HCT116 (cell line): ENCODE results near the gene KIF26B. TPM values are rescaled to one million over a fixed set of nuclear protein-coding genes. Genes with fewer than 3 reads are reported as not detected.

Source experiments
- ATAC-seq: fragments of 200-7000 bp; cut with Tn5 transposase; 2 replicates; pipeline ENCODE4 v1.9.1; 2020; ENCODE audit warnings: mild to moderate bottlenecking, moderate library complexity
- BruUV-seq: library from RNA; stranded (reverse); fragments of 400-500 nt; replicated peaks from 2 replicates; lab custom pipeline; 2021; lab: Mats Ljungman, UMichigan
- CTCF ChIA-PET: fragments of 300-600 bp; sonication (Branson Sonifier 250); formaldehyde crosslinking; loops from one replicate; lab custom pipeline; 2021; ENCODE audit warnings: antibody characterized with exemption; lab: Charles Lee
- POLR2A ChIA-PET: fragments of 300-600, 350-600 bp; sonication (Branson Sonifier 250); formaldehyde crosslinking; loops from one replicate; lab custom pipeline; 2021; ENCODE audit warnings: antibody characterized with exemption; lab: Charles Lee
- RAD21 ChIA-PET, 2 experiments: fragments of 300-600 bp; sonication (Branson Sonifier 250); formaldehyde crosslinking; loops; one replicate each; lab custom pipeline; 2023; ENCODE audit warnings: low total read pairs in 2 of 2; ENCODE audit not compliant: uncharacterized antibody in 2 of 2, unreplicated experiment in 2 of 2, low non-redundant PET in 1 of 2; lab: Charles Lee
- DNase-seq: peaks from one replicate; pipeline ENCODE4 v3.0.0-alpha.2; 2010; ENCODE audit warnings: low read depth, low spot score
- H2AFZ ChIP-seq: fragments of 200-600 bp; shearing (Covaris generic), sonication (generic); 2 replicates; pipeline ENCODE4 v1.6.1; 2017; ENCODE audit warnings: low read depth, mixed run types, mixed read lengths, antibody characterized with exemption, low read length; ENCODE audit not compliant: poor library complexity, severe bottlenecking
- H3K27ac ChIP-seq: 2 replicates; pipeline ENCODE4 v1.5.1; 2012; ENCODE audit warnings: low read depth, low read length
- H3K27me3 ChIP-seq: fragments of 200-600 bp; sonication (generic); 2 replicates; pipeline ENCODE4 v1.6.1; 2016; ENCODE audit warnings: mixed run types, low read length, mixed read lengths; ENCODE audit not compliant: insufficient read depth
- H3K36me3 ChIP-seq, 2 experiments: fragments of 200-500 bp in 1 of 2; fragments of 200-600 bp in 1 of 2; sonication (Bioruptor generic) in 1 of 2; sonication (generic) in 1 of 2; 2 replicates each; pipeline versions ENCODE4 v1.5.1 to v1.6.1; 2014 to 2016; ENCODE audit warnings: low read length in 2 of 2, inconsistent platforms in 1 of 2, mixed read lengths in 1 of 2, mixed run types in 1 of 2; ENCODE audit not compliant: insufficient read depth in 2 of 2, control insufficient read depth in 1 of 2
- H3K4me1 ChIP-seq, 2 experiments: fragments of 200-600 bp in 1 of 2; sonication (generic) in 1 of 2; 2 replicates each; pipeline versions ENCODE4 v1.5.1 to v1.6.1; 2012 to 2017; ENCODE audit warnings: low read length in 2 of 2, inconsistent platforms in 1 of 2, mild to moderate bottlenecking in 1 of 2, mixed read lengths in 1 of 2, mixed run types in 1 of 2, moderate library complexity in 1 of 2; ENCODE audit not compliant: insufficient read depth in 2 of 2, control insufficient read depth in 1 of 2
- H3K4me2 ChIP-seq: fragments of 200-600 bp; sonication (generic); 2 replicates; pipeline ENCODE4 v1.6.1; 2017; ENCODE audit warnings: mixed run types, low read length, mixed read lengths
- H3K4me3 ChIP-seq, 2 experiments: fragments of 200-600 bp in 1 of 2; sonication (generic) in 1 of 2; replicated peaks in 1 of 2; 2 replicates each; pipeline ENCODE4 v1.5.1; 2011 to 2016; ENCODE audit warnings: low read length in 2 of 2, control low read depth in 1 of 2, low read depth in 1 of 2, mild to moderate bottlenecking in 1 of 2, mixed read lengths in 1 of 2, mixed run types in 1 of 2
- H3K79me2 ChIP-seq: fragments of 200-600 bp; sonication (generic); 2 replicates; pipeline ENCODE4 v1.6.1; 2017; ENCODE audit warnings: mild to moderate bottlenecking, mixed run types, low read length, moderate library complexity, mixed read lengths; ENCODE audit not compliant: insufficient read depth
- H3K9ac ChIP-seq: fragments of 200-600 bp; sonication (generic); 2 replicates; pipeline ENCODE4 v1.6.1; 2016; ENCODE audit warnings: low read length, mixed read lengths
- H3K9me2 ChIP-seq: fragments of 200-600 bp; sonication (generic), shearing (Covaris generic); 2 replicates; pipeline ENCODE4 v1.6.1; 2017; ENCODE audit warnings: mixed run types, mild to moderate bottlenecking, moderate library complexity; ENCODE audit not compliant: insufficient read depth
- H3K9me3 ChIP-seq, 2 experiments: fragments of 200-500 bp in 1 of 2; fragments of 200-600 bp in 1 of 2; sonication (Bioruptor generic) in 1 of 2; sonication (generic) in 1 of 2; 2 replicates each; pipeline ENCODE4 v1.6.1; 2014 to 2017; ENCODE audit warnings: low read length in 2 of 2, mixed read lengths in 2 of 2, inconsistent platforms in 1 of 2, low read depth in 1 of 2, mild to moderate bottlenecking in 1 of 2, mixed run types in 1 of 2, moderate library complexity in 1 of 2; ENCODE audit not compliant: control insufficient read depth in 1 of 2, insufficient read depth in 1 of 2
- H4K20me1 ChIP-seq: fragments of 200-600 bp; sonication (generic), shearing (Covaris generic); 2 replicates; pipeline ENCODE4 v1.6.1; 2017; ENCODE audit warnings: mixed run types, mild to moderate bottlenecking, moderate library complexity; ENCODE audit not compliant: insufficient read depth
- CBX3 ChIP-seq: IDR thresholded peaks from 2 replicates; pipeline ENCODE4 v1.6.1; 2012; ENCODE audit warnings: low read depth
- CEBPB ChIP-seq: IDR thresholded peaks from 2 replicates; pipeline ENCODE4 v1.6.1; 2012; ENCODE audit warnings: low read depth
- EZH2 ChIP-seq: fragments of 200-600 bp; sonication (generic); IDR thresholded peaks from 2 replicates; pipeline ENCODE4 v1.6.1; 2017; ENCODE audit warnings: antibody characterized with exemption, mixed run types
- JUND ChIP-seq: IDR thresholded peaks from 2 replicates; pipeline ENCODE4 v1.6.1; 2012
- POLR2AphosphoS5 ChIP-seq: IDR thresholded peaks from 2 replicates; pipeline ENCODE4 v1.6.1; 2011; ENCODE audit warnings: mild to moderate bottlenecking, low read depth, low read length, moderate library complexity
- SIN3A ChIP-seq: IDR thresholded peaks from 2 replicates; pipeline ENCODE4 v1.6.1; 2012; ENCODE audit warnings: low read depth
- SRF ChIP-seq: IDR thresholded peaks from 2 replicates; pipeline ENCODE4 v1.6.1; 2012; ENCODE audit warnings: low read depth
- ZFX ChIP-seq: fragments of 450-650 bp; IDR thresholded peaks from 2 replicates; pipeline ENCODE4 v1.6.1; 2017
- ZNF274 ChIP-seq: fragments of 200-500 bp; sonication (Bioruptor generic); IDR thresholded peaks from 2 replicates; pipeline ENCODE4 v1.6.1; 2014; ENCODE audit warnings: mild to moderate bottlenecking, low read depth, low read length, inconsistent platforms
- intact Hi-C: fragments of 100-400 bp; cut with micrococcal nuclease; formaldehyde crosslinking; loops from 2 replicates; pipeline ENCODE4 v1.10.0; 2022
- total RNA-seq: library from RNA; stranded (reverse); gene quantifications from one replicate; pipeline ENCODE4 v1.2.1, GENCODE V29; 2021; ENCODE audit not compliant: unreplicated experiment
- TF ChIP-seq, protein P1 (sequence below): IDR thresholded peaks from 2 replicates; pipeline ENCODE4 v1.6.1; 2012

KIF26B gene
- total RNA-seq, 1 experiment from 2014 or later, result 0.49 TPM

DNA sequence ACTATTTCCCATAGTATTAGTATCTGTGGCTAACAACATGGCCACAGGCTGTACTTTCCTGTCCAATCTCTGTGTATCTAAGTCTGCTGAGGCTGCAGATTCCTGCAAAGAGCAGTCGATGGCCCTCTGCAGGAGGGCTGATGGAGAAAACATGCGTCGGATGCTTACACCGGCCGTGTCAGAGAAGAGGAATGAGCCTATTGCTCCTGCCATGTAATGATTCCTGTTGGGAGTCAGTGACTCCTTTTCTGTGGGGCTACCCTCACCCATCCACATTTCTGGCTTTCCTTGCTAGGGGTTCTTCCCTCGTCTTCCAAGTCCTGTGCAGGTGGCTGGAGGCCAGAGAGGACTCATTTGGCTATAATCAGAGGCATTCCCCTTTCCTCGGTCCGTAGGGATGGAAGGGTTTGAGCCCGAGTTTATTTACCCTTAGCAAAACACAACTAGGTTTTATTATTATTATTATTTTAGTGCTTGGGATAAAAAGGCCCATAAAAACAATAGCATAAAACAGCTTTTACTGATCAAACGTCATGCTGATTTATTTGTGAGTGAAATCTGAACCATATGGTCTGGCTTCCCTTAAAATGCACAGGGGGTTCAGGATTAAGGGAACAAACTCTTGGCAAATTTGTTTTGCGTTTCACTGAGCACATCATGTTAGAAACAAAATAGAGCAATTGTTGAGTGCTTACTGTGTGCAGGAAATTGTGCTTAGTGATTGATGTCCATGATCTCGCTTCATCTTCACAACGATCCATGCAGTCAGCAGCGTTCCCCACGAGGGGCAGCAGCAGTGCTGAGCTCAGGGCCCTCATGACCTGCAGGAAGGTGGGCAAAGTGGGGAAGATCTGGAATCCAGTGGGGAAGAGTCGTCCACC, 70.8 kb downstream of the KIF26B start (continued):
- TF ChIP-seq ZNF274 (no peak), POLR2AphosphoS5 (no peak), CBX3 (no peak)
- TF ChIP-seq, protein P1, sequence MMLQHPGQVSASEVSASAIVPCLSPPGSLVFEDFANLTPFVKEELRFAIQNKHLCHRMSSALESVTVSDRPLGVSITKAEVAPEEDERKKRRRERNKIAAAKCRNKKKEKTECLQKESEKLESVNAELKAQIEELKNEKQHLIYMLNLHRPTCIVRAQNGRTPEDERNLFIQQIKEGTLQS, result no peak

DNA sequence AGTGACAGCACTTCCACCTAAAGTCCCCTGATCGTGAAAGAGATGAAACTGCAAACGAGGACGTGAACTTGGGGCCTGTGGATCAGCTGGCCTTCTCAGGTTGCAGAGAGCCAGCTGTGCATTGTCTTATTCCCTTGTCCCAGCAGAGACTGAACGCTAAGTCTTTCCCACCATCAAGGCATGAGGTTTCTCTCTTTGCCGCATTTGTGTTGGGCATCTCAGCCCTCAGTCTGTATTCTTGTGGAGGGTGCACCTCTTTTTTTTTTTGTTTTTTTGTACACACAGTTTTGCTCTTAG, 71.4 kb downstream of the KIF26B start:
- ChIA-PET POLR2A (no interaction called here), RAD21 (no interaction called here), CTCF (no interaction called here)
- H3K79me2 ChIP-seq, result no peaks in the 10 kb centered on the region
- no peaks in the 10 kb centered on the region for H3K9me2 ChIP-seq
- no TSS peak for BruUV-seq
- ATAC-seq (no peak), DNase-seq (no peak)
- H2AFZ ChIP-seq, result no peak overlapping the region
- H3K36me3 ChIP-seq, result no peaks in the 10 kb centered on the region
- no peak overlapping the region for H3K9ac ChIP-seq
- H3K9me3 ChIP-seq, result no peaks in the 10 kb centered on the region
- H3K27me3 ChIP-seq, result no peaks in the 10 kb centered on the region
- H3K4me3 ChIP-seq, result no peak overlapping the region
- no peak for TF ChIP-seq EZH2
- TF ChIP-seq JUND, result no peak
- no peak for TF ChIP-seq ZFX
- no peak for TF ChIP-seq CEBPB
- TF ChIP-seq SRF, result no peak
- no peak for TF ChIP-seq SIN3A
- no peak overlapping the region for H3K27ac ChIP-seq
- intact Hi-C loops, result no loop called here
- H3K4me2 ChIP-seq, result no peak overlapping the region
- H4K20me1 ChIP-seq, result no peaks in the 10 kb centered on the region
- H3K4me1 ChIP-seq, result no peaks in the 10 kb centered on the region
